GM20000 (cell line): Measurements from ENCODE around the gene CD84.
"Not testable (repeated sequence)": the region's sequence is repeated elsewhere in the genome, so short reads cannot be mapped to it uniquely, and the experiment has no call there.

Experiments
- DNase-seq: peaks from one replicate; pipeline ENCODE4 v3.0.0; 2012; ENCODE audit warnings: low spot score
- TF ChIP-seq, protein P1 (sequence below): IDR thresholded peaks from 2 replicates; pipeline ENCODE4 v1.5.1; 2012; ENCODE audit warnings: mild to moderate bottlenecking, control low read depth; ENCODE audit errors: extremely low read depth, missing control alignments

The CD84 gene

DNA sequence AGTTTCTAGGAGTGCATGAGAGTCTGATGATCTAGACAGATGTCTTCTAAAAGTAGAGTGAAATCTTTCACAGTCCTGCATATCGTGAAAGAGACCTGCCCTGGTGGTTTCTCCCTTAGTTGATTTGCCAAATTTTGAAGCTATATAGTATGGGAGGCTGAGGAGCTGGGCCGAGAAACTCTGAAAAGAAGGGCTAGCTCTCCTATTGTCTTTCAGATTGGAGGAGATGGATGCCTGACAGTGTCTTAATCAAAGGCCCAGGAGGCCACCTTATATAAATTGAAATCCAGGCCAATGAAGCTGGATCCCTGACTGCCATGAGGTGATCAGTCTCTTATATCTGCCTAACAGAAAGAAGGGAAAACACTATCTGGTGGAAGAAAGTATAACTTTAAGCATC is 18.4 kb upstream of the CD84 start:
- no peak for DNase-seq

DNA sequence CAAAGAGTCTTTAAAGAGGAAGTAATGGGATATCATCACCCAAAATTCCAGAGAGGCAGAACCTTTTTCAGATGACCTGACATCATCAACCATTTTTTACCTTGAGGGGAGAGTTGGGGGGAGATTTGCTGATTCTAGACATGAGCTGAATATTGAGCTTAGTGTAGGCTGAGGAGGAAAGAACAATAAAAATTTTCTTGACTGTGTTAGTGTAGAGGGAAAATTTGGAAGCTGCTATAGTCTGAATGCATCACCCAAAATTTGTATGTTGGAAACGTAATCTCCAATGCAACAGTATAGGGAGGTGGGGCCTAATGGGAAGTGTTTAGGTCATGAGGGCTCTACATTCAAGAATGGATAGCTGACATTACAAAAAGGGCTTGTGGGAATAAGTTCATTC is 17.8 kb upstream of the CD84 start:
- TF ChIP-seq, protein P1, sequence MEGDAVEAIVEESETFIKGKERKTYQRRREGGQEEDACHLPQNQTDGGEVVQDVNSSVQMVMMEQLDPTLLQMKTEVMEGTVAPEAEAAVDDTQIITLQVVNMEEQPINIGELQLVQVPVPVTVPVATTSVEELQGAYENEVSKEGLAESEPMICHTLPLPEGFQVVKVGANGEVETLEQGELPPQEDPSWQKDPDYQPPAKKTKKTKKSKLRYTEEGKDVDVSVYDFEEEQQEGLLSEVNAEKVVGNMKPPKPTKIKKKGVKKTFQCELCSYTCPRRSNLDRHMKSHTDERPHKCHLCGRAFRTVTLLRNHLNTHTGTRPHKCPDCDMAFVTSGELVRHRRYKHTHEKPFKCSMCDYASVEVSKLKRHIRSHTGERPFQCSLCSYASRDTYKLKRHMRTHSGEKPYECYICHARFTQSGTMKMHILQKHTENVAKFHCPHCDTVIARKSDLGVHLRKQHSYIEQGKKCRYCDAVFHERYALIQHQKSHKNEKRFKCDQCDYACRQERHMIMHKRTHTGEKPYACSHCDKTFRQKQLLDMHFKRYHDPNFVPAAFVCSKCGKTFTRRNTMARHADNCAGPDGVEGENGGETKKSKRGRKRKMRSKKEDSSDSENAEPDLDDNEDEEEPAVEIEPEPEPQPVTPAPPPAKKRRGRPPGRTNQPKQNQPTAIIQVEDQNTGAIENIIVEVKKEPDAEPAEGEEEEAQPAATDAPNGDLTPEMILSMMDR: no peak
- DNase-seq: no peak

More for the DNA sequence above, 18.4 kb upstream of the CD84 start:
- TF ChIP-seq, protein P1: no peak

DNA sequence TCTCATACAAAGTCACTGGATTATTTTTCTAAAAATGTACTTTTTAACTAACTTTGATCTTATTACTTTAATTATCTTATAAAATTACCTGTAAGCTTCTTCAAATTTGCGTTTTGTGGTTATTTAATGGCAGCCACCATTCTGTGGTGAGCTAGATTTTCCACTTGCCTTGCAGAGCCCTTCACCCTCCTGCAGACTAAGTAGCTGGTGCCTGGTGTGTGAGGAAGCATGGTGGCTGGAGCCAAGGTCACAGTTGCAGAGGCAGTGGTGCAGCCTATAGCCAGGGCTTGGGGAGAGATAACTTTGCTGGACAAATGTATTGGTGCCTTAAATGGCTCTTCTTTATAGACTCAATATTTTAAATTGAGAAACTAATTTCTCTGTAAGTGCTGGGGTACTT is 11.2 kb upstream of the CD84 start:
- TF ChIP-seq, protein P1: no peak
- no peak for DNase-seq

DNA sequence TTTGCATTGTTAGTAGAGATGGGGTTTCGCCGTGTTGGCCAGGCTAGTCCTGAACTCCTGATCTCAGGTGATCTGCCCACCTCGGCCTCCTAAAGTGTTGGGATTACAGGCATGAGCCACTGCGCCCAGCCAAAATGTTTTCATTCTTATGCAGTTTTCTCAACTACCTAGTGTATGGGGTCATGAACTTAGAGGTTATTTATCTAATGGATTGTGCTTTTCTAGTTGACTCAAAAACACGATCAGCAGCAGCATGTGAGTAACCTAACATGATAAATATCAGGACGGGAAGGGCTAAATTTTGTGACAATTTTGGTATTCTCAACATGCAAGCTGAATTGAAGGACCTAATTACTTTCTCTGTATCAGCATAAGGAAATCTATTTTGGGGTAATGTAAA is 9.2 kb upstream of the CD84 start:
- no peak for DNase-seq
- TF ChIP-seq, protein P1: no peak

DNA sequence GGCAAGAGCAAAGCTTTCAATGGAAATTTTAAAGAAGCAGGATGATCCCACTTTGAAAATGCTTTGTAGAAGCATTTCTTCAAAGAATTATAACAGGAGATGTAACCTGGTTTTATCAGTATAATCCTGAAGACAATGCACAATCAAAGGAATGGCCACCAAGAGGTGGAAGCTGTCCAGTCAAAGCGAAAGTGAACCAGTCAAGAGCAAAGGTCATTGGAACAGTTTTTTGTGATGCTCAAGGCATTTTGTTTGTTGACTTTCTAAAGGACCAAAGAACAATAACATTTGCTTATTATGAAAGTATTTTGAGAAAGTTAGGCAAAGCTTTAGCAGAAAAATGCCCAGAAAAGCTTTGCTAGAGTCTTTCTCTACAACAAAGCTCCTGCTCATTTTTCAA is 5.5 kb upstream of the CD84 start:
- no peak for DNase-seq
- TF ChIP-seq, protein P1: no peak

DNA sequence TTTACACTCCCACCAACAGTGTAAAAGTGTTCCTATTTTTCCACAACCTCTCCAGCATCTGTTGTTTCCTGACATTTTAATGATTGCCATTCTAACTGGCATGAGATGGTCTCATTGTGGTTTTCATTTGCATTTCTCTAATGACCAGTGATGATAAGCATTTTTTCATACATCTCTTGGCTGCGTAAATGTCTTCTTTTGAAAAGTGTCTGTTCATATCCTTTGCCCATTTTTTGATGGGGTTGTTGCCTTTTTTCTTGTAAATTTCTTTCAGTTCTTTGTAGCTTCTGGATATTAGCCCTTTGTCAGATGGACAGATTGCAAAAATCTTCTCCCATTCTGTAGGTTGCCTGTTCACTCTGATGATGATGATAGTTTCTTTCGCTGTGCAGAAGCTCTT is 3.7 kb upstream of the CD84 start:
- DNase-seq: not testable (repeated sequence)

DNA sequence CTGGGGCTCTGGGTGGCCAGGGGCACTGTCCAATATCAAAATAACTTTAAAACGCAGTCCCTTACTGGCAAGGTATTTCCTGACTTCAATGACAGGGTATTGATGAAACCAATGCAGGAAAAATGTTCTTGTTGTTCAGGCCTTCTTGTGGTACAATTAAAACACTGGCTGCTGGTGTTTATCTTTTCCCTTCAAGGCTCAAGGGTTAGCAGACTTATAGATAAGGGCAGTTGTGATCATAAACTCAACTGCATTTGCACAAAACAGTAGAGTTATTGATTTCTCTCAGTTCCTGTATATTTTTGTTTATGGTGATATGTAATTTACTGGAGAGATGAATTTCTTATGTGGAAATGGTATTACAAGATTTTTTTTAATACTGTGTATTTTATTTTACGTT is 2.7 kb upstream of the CD84 start:
- TF ChIP-seq, protein P1: no peak
- no peak for DNase-seq

DNA sequence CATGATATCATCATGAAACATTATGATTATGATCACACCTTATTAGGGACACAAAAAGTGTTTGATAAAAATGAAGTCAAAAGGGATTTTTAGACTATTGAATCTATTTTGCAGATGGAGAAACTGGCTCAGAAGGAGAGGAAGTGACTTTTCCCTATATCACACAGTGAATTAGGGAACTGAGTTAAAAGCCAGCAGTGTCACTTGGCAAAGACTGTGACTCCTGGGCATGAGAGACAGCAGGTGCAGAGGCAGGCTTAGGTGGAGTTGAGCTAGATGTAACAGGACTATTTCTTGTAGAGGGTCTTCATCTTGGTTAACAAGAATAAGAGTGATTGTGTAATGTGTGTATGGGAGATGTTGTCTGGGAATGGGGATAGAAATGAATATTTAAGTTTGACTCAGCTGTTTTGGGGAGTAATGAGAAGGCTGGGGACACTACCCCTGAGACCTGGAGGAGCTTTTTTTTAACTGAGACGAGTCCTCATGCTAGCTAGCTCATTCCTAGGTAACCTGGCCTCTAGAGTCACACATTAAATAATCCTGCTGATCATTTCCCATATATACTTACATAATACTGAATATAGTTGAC is 1.0 kb upstream of the CD84 start:
- DNase-seq: no peak
- TF ChIP-seq, protein P1: no peak
